Measurements from ENCODE around the gene CHRNB2. TPM values are rescaled to one million over a fixed set of nuclear protein-coding genes. Genes with fewer than 3 reads are reported as not detected.
A peak's percentile ranks its signal among the peaks of the same experiment; 100 is the strongest.

The CHRNB2 gene
- total and polyA plus RNA-seq, 2 donors (not counting 1 experiment from before 2014, with no cell fraction given), result 0.03 TPM; not detected in 1

DNA sequence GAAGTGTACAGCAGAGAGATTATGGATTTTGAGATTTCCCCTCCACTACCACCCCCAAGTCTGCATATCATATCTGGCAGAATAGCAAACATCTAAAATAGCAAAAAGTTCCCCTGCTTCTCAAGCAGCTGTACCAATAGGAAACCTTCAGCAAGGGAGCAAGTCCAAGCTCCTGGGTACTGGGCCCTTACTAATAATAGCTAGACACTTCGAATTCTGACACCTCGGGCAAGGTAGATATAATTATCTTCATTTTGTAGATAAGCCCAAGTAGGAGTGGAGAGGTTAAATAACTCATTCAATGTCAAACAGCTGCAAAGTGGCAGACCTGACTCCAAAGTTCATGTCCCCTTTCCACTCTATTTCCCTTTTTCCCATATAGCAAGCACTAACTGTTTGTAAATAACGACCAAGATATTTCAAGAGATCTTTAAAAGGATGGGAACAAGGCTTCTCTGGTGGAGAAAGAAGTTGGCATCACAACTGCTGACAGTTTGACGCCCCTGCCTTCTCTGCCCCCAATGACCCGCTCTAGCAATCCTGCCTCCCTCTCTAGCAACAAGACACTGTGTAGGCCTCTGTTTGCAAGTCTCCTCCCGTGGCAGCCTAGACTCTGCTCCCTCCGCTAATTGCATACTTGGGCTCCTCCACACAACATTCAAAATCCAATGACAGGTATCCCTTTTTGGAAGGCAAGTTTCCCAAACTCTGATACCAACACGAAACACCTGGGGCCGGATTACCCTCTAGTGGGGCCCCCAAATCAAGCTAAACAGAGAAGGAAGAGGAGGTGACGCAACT is 59.1 kb downstream of the CHRNB2 start:
- no peak for TF ChIP-seq EZH2 (IDR thresholded peaks at IDR 0.05; ENCODE audit: borderline replicate concordance, insufficient read depth, low read depth, low read length, poor library complexity, severe bottlenecking)
- TF ChIP-seq, protein P1, sequence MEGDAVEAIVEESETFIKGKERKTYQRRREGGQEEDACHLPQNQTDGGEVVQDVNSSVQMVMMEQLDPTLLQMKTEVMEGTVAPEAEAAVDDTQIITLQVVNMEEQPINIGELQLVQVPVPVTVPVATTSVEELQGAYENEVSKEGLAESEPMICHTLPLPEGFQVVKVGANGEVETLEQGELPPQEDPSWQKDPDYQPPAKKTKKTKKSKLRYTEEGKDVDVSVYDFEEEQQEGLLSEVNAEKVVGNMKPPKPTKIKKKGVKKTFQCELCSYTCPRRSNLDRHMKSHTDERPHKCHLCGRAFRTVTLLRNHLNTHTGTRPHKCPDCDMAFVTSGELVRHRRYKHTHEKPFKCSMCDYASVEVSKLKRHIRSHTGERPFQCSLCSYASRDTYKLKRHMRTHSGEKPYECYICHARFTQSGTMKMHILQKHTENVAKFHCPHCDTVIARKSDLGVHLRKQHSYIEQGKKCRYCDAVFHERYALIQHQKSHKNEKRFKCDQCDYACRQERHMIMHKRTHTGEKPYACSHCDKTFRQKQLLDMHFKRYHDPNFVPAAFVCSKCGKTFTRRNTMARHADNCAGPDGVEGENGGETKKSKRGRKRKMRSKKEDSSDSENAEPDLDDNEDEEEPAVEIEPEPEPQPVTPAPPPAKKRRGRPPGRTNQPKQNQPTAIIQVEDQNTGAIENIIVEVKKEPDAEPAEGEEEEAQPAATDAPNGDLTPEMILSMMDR (IDR thresholded peaks at IDR 0.05), result no peak
- Histone ChIP-seq H4K20me1 (ENCODE audit: control insufficient read depth, insufficient read depth, low read length, poor library complexity, severe bottlenecking) (peaks cover 25% of the 10 kb centered on the region), H3K36me3 (replicated peaks in 1 of 2; ENCODE audit: control extremely low read depth in 1 of 2, control insufficient read depth in 1 of 2, extremely low read depth in 1 of 2, insufficient read depth in 2 of 2, low read length in 1 of 2) (peaks cover 0 to 4% of the 10 kb centered on the region in 2 experiments), H3K9me3 (ENCODE audit: control extremely low read depth in 1 of 3, control insufficient read depth in 2 of 3, insufficient read depth in 1 of 3, low read length in 2 of 3) (peaks cover 0 to 2% (median 0%) of the 10 kb centered on the region in 3 donors), H3K9ac (ENCODE audit: low read length) (peak overlapping the region; percentile 87), H3K4me1 (ENCODE audit: control insufficient read depth in 2 of 2, insufficient read depth in 2 of 2, low read length in 2 of 2) (peaks cover 8 to 12% of the 10 kb centered on the region in 2 donors), H3K27ac (ENCODE audit: low read length in 2 of 2) (peak overlapping the region; percentile 94 to 98), H3K27me3 (replicated peaks in 1 of 4; ENCODE audit: control extremely low read depth in 1 of 4, control insufficient read depth in 3 of 4, insufficient read depth in 4 of 4, low read length in 3 of 4) (no peaks in the 10 kb centered on the region), H2AFZ (ENCODE audit: insufficient read depth, low read depth, low read length, poor library complexity, severe bottlenecking) (peak overlapping the region; percentile 91), H3K4me2 (replicated peaks; ENCODE audit: low read depth, low read length, poor library complexity, severe bottlenecking) (peak overlapping the region; percentile 92), H3K79me2 (ENCODE audit: control insufficient read depth, insufficient read depth, low read length) (peaks cover 63% of the 10 kb centered on the region), H3K4me3 (ENCODE audit: control extremely low read depth in 1 of 5, extremely low read depth in 1 of 5, insufficient read depth in 1 of 5, low read depth in 2 of 5, low read length in 4 of 5) (peak overlapping the region; percentile 59 to 94 (median 88))
- WGBS (ENCODE audit: insufficient coverage), result 8% methylated on average over 7 of the region's 10 CpGs
- H3K4me3 Mint-ChIP-seq, result peak overlapping the region; percentile 94
- H3K9me3 Mint-ChIP-seq (ENCODE audit: insufficient read depth), result peaks cover 4% of the 10 kb centered on the region
- CTCF ChIA-PET, result interaction anchor here (0.7 to 2.6 kb wide), 5 partner anchors 66 to 458 kb away, joined by 3 to 7 read pairs (median 3); partner anchors contain the start of gene PBXIP1
- DNase-seq, result no peak
- H3K27ac Mint-ChIP-seq, result peak overlapping the region; percentile 99
- H3K4me1 Mint-ChIP-seq, result peaks cover 39% of the 10 kb centered on the region
- intact Hi-C loops (cut with micrococcal nuclease), result loop anchor here (1.0 to 5.0 kb wide), 3 partner anchors 18 to 704 kb away; partner anchors contain the start of genes ADAR and GATAD2B
- no peak for ATAC-seq (ENCODE audit: low read depth)
- POLR2A ChIA-PET, result interaction anchor here (0.6 to 1.4 kb wide), 3 partner anchors 18 to 252 kb away, joined by 3 to 5 read pairs (median 5); partner anchors contain the start of gene ADAR
- no peaks in the 10 kb centered on the region for H3K27me3 Mint-ChIP-seq

All from B cell (primary cell).